ENCODE results near the gene TIMM29.

Gene TIMM29

GRCh38 chr19:10928563-10929401 is at the start of gene TIMM29, which contains the start of gene YIPF2:
TSS of gene TIMM29 (plus strand) at chr19:10928811. CDS start at chr19:10928823, 12 bp downstream.
TSS of gene YIPF2 (minus strand) at chr19:10928639. CDS start at chr19:10928410, 229 bp downstream.
- H3K9me3 ChIP-seq (ENCODE audit: control insufficient read depth in 1 of 2, low read length in 2 of 2) = no peaks in the 10 kb centered on the region
- H3K36me3 ChIP-seq (ENCODE audit: control insufficient read depth in 1 of 2, insufficient read depth in 2 of 2, low read length in 2 of 2) = peaks cover 0 to 16% of the 10 kb centered on the region in 2 donors
- H3K4me1 ChIP-seq (ENCODE audit: control insufficient read depth in 1 of 2, insufficient read depth in 2 of 2, low read length in 2 of 2) = peaks cover 5 to 24% of the 10 kb centered on the region in 2 donors
- H3K27me3 ChIP-seq (ENCODE audit: low read depth, low read length) = no peaks in the 10 kb centered on the region
- peak within 1 kb of the TSS; percentile 45 for H3K27ac ChIP-seq (ENCODE audit: low read length)
- H3K4me3 ChIP-seq (ENCODE audit: low read depth in 1 of 2, low read length in 2 of 2) = peak within 1 kb of the TSS; percentile 70 to 99

GRCh38 chr19:10881403-10882107 is 47.1 kb upstream of the TIMM29 start:
- no peaks in the 10 kb centered on the region for H3K27me3 ChIP-seq (ENCODE audit: low read depth, low read length)
- H3K4me1 ChIP-seq (ENCODE audit: control insufficient read depth in 1 of 2, insufficient read depth in 2 of 2, low read length in 2 of 2) = peaks cover 5 to 32% of the 10 kb centered on the region in 2 donors
- H3K36me3 ChIP-seq (ENCODE audit: control insufficient read depth in 1 of 2, insufficient read depth in 2 of 2, low read length in 2 of 2) = no peaks in the 10 kb centered on the region
- no peak overlapping the region for H3K27ac ChIP-seq (ENCODE audit: low read length)
- no peaks in the 10 kb centered on the region for H3K9me3 ChIP-seq (ENCODE audit: control insufficient read depth in 1 of 2, low read length in 2 of 2)
- H3K4me3 ChIP-seq (ENCODE audit: low read depth in 1 of 2, low read length in 2 of 2) = no peak overlapping the region

- Histone ChIP-seq H3K36me3 (ENCODE audit: control insufficient read depth in 1 of 2, insufficient read depth in 2 of 2, low read length in 2 of 2) (no peaks in the 10 kb centered on the region), H3K4me1 (ENCODE audit: control insufficient read depth in 1 of 2, insufficient read depth in 2 of 2, low read length in 2 of 2) (peaks cover 5 to 31% of the 10 kb centered on the region in 2 donors), H3K27me3 (ENCODE audit: low read depth, low read length) (no peaks in the 10 kb centered on the region), H3K9me3 (ENCODE audit: control insufficient read depth in 1 of 2, low read length in 2 of 2) (no peaks in the 10 kb centered on the region), H3K27ac (ENCODE audit: low read length) (no peak overlapping the region), H3K4me3 (ENCODE audit: low read depth in 1 of 2, low read length in 2 of 2) (no peak overlapping the region)
Observed at GRCh38 chr19:10882108-10882457, 46.5 kb upstream of the TIMM29 start.

GRCh38 chr19:10884274-10884673 is 44.3 kb upstream of the TIMM29 start:
- Histone ChIP-seq H3K4me3 (ENCODE audit: low read depth in 1 of 2, low read length in 2 of 2) (no peak overlapping the region), H3K36me3 (ENCODE audit: control insufficient read depth in 1 of 2, insufficient read depth in 2 of 2, low read length in 2 of 2) (no peaks in the 10 kb centered on the region), H3K27ac (ENCODE audit: low read length) (no peak overlapping the region), H3K9me3 (ENCODE audit: control insufficient read depth in 1 of 2, low read length in 2 of 2) (no peaks in the 10 kb centered on the region), H3K4me1 (ENCODE audit: control insufficient read depth in 1 of 2, insufficient read depth in 2 of 2, low read length in 2 of 2) (peaks cover 0 to 46% of the 10 kb centered on the region in 2 donors), H3K27me3 (ENCODE audit: low read depth, low read length) (no peaks in the 10 kb centered on the region)

GRCh38 chr19:10885201-10886169 is 43.1 kb upstream of the TIMM29 start:
- H3K9me3 ChIP-seq (ENCODE audit: control insufficient read depth in 1 of 2, low read length in 2 of 2) = no peaks in the 10 kb centered on the region
- peaks cover 0 to 46% of the 10 kb centered on the region in 2 donors for H3K4me1 ChIP-seq (ENCODE audit: control insufficient read depth in 1 of 2, insufficient read depth in 2 of 2, low read length in 2 of 2)
- H3K4me3 ChIP-seq (ENCODE audit: low read depth in 1 of 2, low read length in 2 of 2) = no peak overlapping the region
- H3K27ac ChIP-seq (ENCODE audit: low read length) = no peak overlapping the region
- no peaks in the 10 kb centered on the region for H3K27me3 ChIP-seq (ENCODE audit: low read depth, low read length)
- no peaks in the 10 kb centered on the region for H3K36me3 ChIP-seq (ENCODE audit: control insufficient read depth in 1 of 2, insufficient read depth in 2 of 2, low read length in 2 of 2)

GRCh38 chr19:10887616-10888367 is 40.8 kb upstream of the TIMM29 start:
- H3K4me1 ChIP-seq (ENCODE audit: control insufficient read depth in 1 of 2, insufficient read depth in 2 of 2, low read length in 2 of 2) = peaks cover 5 to 52% of the 10 kb centered on the region in 2 donors
- no peaks in the 10 kb centered on the region for H3K27me3 ChIP-seq (ENCODE audit: low read depth, low read length)
- no peaks in the 10 kb centered on the region for H3K9me3 ChIP-seq (ENCODE audit: control insufficient read depth in 1 of 2, low read length in 2 of 2)
- H3K27ac ChIP-seq (ENCODE audit: low read length) = no peak overlapping the region
- H3K36me3 ChIP-seq (ENCODE audit: control insufficient read depth in 1 of 2, insufficient read depth in 2 of 2, low read length in 2 of 2) = no peaks in the 10 kb centered on the region
- H3K4me3 ChIP-seq (ENCODE audit: low read depth in 1 of 2, low read length in 2 of 2) = no peak overlapping the region

- no peaks in the 10 kb centered on the region for H3K9me3 ChIP-seq (ENCODE audit: control insufficient read depth in 1 of 2, low read length in 2 of 2)
- H3K36me3 ChIP-seq (ENCODE audit: control insufficient read depth in 1 of 2, insufficient read depth in 2 of 2, low read length in 2 of 2) = no peaks in the 10 kb centered on the region
- no peaks in the 10 kb centered on the region for H3K27me3 ChIP-seq (ENCODE audit: low read depth, low read length)
- H3K4me1 ChIP-seq (ENCODE audit: control insufficient read depth in 1 of 2, insufficient read depth in 2 of 2, low read length in 2 of 2) = peaks cover 5 to 52% of the 10 kb centered on the region in 2 donors
- H3K4me3 ChIP-seq (ENCODE audit: low read depth in 1 of 2, low read length in 2 of 2) = no peak overlapping the region
- H3K27ac ChIP-seq (ENCODE audit: low read length) = no peak overlapping the region
Observed at GRCh38 chr19:10888421-10888866, 40.2 kb upstream of the TIMM29 start.

- no peak overlapping the region for H3K4me3 ChIP-seq (ENCODE audit: low read depth in 1 of 2, low read length in 2 of 2)
- no peaks in the 10 kb centered on the region for H3K9me3 ChIP-seq (ENCODE audit: control insufficient read depth in 1 of 2, low read length in 2 of 2)
- no peak overlapping the region for H3K27ac ChIP-seq (ENCODE audit: low read length)
- H3K27me3 ChIP-seq (ENCODE audit: low read depth, low read length) = no peaks in the 10 kb centered on the region
- no peaks in the 10 kb centered on the region for H3K36me3 ChIP-seq (ENCODE audit: control insufficient read depth in 1 of 2, insufficient read depth in 2 of 2, low read length in 2 of 2)
- H3K4me1 ChIP-seq (ENCODE audit: control insufficient read depth in 1 of 2, insufficient read depth in 2 of 2, low read length in 2 of 2) = peaks cover 5 to 43% of the 10 kb centered on the region in 2 donors
Observed at GRCh38 chr19:10889880-10890279, 38.7 kb upstream of the TIMM29 start.

- H3K27me3 ChIP-seq (ENCODE audit: low read depth, low read length) = no peaks in the 10 kb centered on the region
- H3K4me1 ChIP-seq (ENCODE audit: control insufficient read depth in 1 of 2, insufficient read depth in 2 of 2, low read length in 2 of 2) = peaks cover 6 to 40% of the 10 kb centered on the region in 2 donors
- H3K4me3 ChIP-seq (ENCODE audit: low read depth in 1 of 2, low read length in 2 of 2) = peak overlapping the region in 1 of 2 donors; percentile 22
- no peaks in the 10 kb centered on the region for H3K36me3 ChIP-seq (ENCODE audit: control insufficient read depth in 1 of 2, insufficient read depth in 2 of 2, low read length in 2 of 2)
- H3K27ac ChIP-seq (ENCODE audit: low read length) = no peak overlapping the region
- H3K9me3 ChIP-seq (ENCODE audit: control insufficient read depth in 1 of 2, low read length in 2 of 2) = no peaks in the 10 kb centered on the region
Observed at GRCh38 chr19:10891405-10892086, 37.1 kb upstream of the TIMM29 start.

GRCh38 chr19:10892256-10892655 is 36.4 kb upstream of the TIMM29 start:
- Histone ChIP-seq H3K9me3 (ENCODE audit: control insufficient read depth in 1 of 2, low read length in 2 of 2) (no peaks in the 10 kb centered on the region), H3K27ac (ENCODE audit: low read length) (no peak overlapping the region), H3K4me1 (ENCODE audit: control insufficient read depth in 1 of 2, insufficient read depth in 2 of 2, low read length in 2 of 2) (peaks cover 13 to 43% of the 10 kb centered on the region in 2 donors), H3K4me3 (ENCODE audit: low read depth in 1 of 2, low read length in 2 of 2) (no peak overlapping the region), H3K27me3 (ENCODE audit: low read depth, low read length) (no peaks in the 10 kb centered on the region), H3K36me3 (ENCODE audit: control insufficient read depth in 1 of 2, insufficient read depth in 2 of 2, low read length in 2 of 2) (no peaks in the 10 kb centered on the region)

Measured in muscle layer of duodenum (tissue), 2 donors.